Endometrium (tissue), 2 donors: Measurements from ENCODE around the gene ITLN1.

ENCODE experiments used
- FAIRE-seq: peaks from 2 replicates; lab custom pipeline; 2012; peaks lifted over from hg19 to GRCh38; lab: Jason Lieb, UNC
- donor health status: control.
- donor health status: control.

Gene ITLN1

GRCh38 chr1:160858097-160858496 is 26.9 kb downstream of the ITLN1 start:
- FAIRE-seq, result no peak

- no peak for FAIRE-seq
Observed at GRCh38 chr1:160855181-160855981, 29.6 kb downstream of the ITLN1 start.

GRCh38 chr1:160853754-160854153 is 31.2 kb downstream of the ITLN1 start:
- FAIRE-seq, result no peak

- FAIRE-seq, result no peak
Observed at GRCh38 chr1:160853014-160853413, 32.0 kb downstream of the ITLN1 start.

- FAIRE-seq, result no peak
Observed at GRCh38 chr1:160850993-160851392, 34.0 kb downstream of the ITLN1 start.

GRCh38 chr1:160850541-160850940 is 34.4 kb downstream of the ITLN1 start:
- FAIRE-seq, result no peak

- FAIRE-seq, result no peak
Observed at GRCh38 chr1:160846281-160846680, 38.7 kb downstream of the ITLN1 start.

GRCh38 chr1:160844447-160845232 is 40.3 kb downstream of the ITLN1 start:
- FAIRE-seq, result no peak

GRCh38 chr1:160841079-160841478 is 43.9 kb downstream of the ITLN1 start:
- no peak for FAIRE-seq

- FAIRE-seq, result no peak
Observed at GRCh38 chr1:160839746-160840145, 45.2 kb downstream of the ITLN1 start.

GRCh38 chr1:160838888-160839287 is 46.1 kb downstream of the ITLN1 start:
- no peak for FAIRE-seq

GRCh38 chr1:160837558-160838205 is 47.3 kb downstream of the ITLN1 start:
- no peak for FAIRE-seq

GRCh38 chr1:160836981-160837557 is 47.9 kb downstream of the ITLN1 start:
- FAIRE-seq, result no peak

GRCh38 chr1:160836561-160836960 is 48.4 kb downstream of the ITLN1 start:
- FAIRE-seq, result no peak

- FAIRE-seq, result no peak
Observed at GRCh38 chr1:160835751-160836150, 49.2 kb downstream of the ITLN1 start.

- FAIRE-seq, result no peak
Observed at GRCh38 chr1:160834945-160835565, 49.9 kb downstream of the ITLN1 start.

GRCh38 chr1:160830321-160831153 is 54.4 kb downstream of the ITLN1 start:
- FAIRE-seq, result no peak

GRCh38 chr1:160829766-160830165 is 55.2 kb downstream of the ITLN1 start:
- FAIRE-seq, result no peak

GRCh38 chr1:160827418-160827817 is 57.6 kb downstream of the ITLN1 start:
- FAIRE-seq, result no peak

- no peak for FAIRE-seq
Observed at GRCh38 chr1:160826546-160826945, 58.4 kb downstream of the ITLN1 start.
